ENCODE measurements around the gene SBK1.
"Not testable (repeated sequence)": the region's sequence is repeated elsewhere in the genome, so short reads cannot be mapped to it uniquely, and the experiment has no call there.

SBK1 gene

GRCh38 chr16:28362600-28362999 is 70.3 kb downstream of the SBK1 start:
- DNase-seq = not testable (repeated sequence)

DNA sequence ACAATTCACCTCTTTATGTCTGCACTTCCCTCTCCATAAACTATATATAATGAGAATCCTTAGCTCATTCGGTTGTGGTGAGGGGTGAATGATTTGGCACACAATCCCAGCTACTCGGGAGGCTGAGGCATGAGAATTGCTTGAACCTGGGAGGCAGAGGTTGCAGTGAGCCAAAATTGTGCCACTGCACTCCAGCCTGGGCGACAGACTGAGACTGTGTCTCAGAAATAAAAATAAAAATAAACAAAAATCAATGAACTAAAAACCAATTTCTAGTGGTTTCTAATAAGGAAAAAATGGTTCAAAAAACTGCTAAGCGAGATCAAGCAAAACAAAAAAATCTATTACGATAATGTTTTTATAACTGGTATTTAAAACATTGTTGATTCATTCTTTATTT is 71.1 kb downstream of the SBK1 start, which contains the start of gene NPIPB6:
Gene NPIPB6 (minus strand): TSS at position 101 of the 400 bp plus-strand sequence. CDS start 686 bp downstream, outside the sequence.
- DNase-seq = not testable (repeated sequence)

DNA sequence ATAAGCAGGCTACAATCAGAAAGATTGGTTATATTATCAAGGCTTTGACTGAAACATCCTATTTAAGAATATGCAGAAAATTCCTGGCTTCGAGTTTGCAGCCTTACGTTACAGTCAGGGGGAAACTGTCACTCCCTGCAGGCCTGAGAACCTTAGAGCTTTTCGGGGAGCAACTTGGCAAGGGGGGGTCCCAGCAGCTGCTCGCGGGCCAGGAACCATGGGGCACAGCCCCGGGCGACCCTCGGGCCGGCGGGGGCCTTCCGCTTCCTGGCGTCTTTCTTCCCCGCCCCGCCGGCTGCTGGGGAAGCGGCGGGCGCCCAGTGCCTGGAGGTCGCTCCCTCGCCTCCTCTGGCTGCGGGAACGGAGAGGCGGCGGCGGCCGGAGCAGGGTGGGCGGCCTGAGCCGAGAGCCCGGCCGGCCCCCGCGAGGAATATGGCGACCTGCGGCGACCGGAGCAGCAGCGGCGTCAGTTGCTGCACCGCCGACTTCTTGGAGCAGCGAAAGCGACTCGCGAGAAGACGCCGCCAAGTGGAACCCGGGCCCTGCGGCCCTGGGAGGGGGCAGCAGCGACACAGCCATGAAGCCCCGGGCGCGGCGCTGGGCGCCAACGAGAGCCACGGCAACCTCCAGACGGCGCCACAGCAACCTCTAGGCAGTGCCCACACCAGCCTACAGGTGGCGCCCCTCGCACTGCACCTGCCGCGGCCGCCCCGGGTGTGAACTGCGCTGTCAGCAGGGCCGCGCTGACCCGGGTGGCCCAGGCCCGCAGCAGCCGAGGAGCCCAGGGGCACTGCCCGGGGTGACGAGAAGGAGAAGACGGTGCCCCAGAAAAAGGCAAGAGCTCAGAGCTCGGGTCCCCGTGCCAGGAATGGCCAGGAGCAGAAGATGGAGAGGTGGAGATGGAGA is 72.2 kb downstream of the SBK1 start:
- DNase-seq = not testable (repeated sequence)

DNA sequence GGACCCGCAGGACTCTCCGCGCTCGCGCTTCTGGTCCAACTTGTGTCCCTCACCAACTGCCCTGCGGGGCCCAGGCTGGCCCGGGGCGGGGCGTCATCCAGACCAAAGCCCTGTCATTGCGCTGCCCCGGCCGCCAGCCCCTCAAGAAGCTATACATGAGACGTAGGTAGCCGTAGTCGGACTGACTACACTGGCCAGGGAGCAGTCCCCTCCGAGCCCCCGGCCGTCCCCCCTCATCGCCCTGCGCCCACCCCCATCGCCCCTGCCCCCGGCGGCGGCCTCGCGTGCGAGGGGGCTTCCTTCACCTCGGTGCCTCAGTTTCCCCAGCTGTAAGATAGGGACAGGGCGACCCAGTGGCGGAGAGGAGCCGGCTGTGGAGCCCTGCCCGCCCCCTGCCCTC is 75.6 kb downstream of the SBK1 start:
- DNase-seq = not testable (repeated sequence)
